Fibroblast of lung (primary cell): ENCODE data around the gene UNKL. TPM values are rescaled to one million over a fixed set of nuclear protein-coding genes. Genes with fewer than 3 reads are reported as not detected.

Experiments
- DNase-seq, 2 donors: peaks; one replicate each; pipeline versions ENCODE4 v3.0.0 to v3.0.0-alpha.2; 2010; ENCODE audit warnings: low read depth in 2 of 2
- H2AFZ ChIP-seq: 2 replicates; pipeline ENCODE4 v1.5.1; 2012; ENCODE audit warnings: low read length, control low read depth, inconsistent platforms
- H3K27ac ChIP-seq: 2 replicates; pipeline ENCODE4 v1.5.1; 2011; ENCODE audit warnings: low read length, control low read depth; ENCODE audit not compliant: insufficient read depth
- H3K27me3 ChIP-seq: 2 replicates; pipeline ENCODE4 v1.5.1; 2011; ENCODE audit warnings: mild to moderate bottlenecking, low read length; ENCODE audit not compliant: control insufficient read depth, insufficient read depth
- H3K36me3 ChIP-seq: 2 replicates; pipeline ENCODE4 v1.5.1; 2011; ENCODE audit warnings: low read length; ENCODE audit not compliant: control insufficient read depth, insufficient read depth
- H3K4me1 ChIP-seq: 2 replicates; pipeline ENCODE4 v1.5.1; 2011; ENCODE audit warnings: low read length; ENCODE audit not compliant: control insufficient read depth, insufficient read depth; ENCODE audit errors: extremely low read depth
- H3K4me2 ChIP-seq: 2 replicates; pipeline ENCODE4 v1.5.1; 2011; ENCODE audit warnings: low read length, control low read depth; ENCODE audit not compliant: insufficient read depth; ENCODE audit errors: extremely low read depth
- H3K4me3 ChIP-seq, 4 experiments: fragments of 200-600 bp in 1 of 4; sonication (generic) in 1 of 4; replicated peaks in 1 of 4; 2 replicates each; pipeline ENCODE4 v1.5.1; 2011 to 2016; ENCODE audit warnings: low read length in 4 of 4, low read depth in 3 of 4, mild to moderate bottlenecking in 3 of 4, control low read depth in 2 of 4, inconsistent platforms in 1 of 4, mixed read lengths in 1 of 4; ENCODE audit not compliant: insufficient read depth in 1 of 4; ENCODE audit errors: control extremely low read depth in 1 of 4
- H3K79me2 ChIP-seq: 2 replicates; pipeline ENCODE4 v1.5.1; 2012; ENCODE audit warnings: mild to moderate bottlenecking, low read length, inconsistent platforms; ENCODE audit not compliant: control insufficient read depth, insufficient read depth
- H3K9ac ChIP-seq: 2 replicates; pipeline ENCODE4 v1.5.1; 2011; ENCODE audit warnings: mild to moderate bottlenecking, low read length, control low read depth; ENCODE audit not compliant: insufficient read depth
- H3K9me3 ChIP-seq: 2 replicates; pipeline ENCODE4 v1.5.1; 2012; ENCODE audit warnings: low read depth, low read length; ENCODE audit not compliant: control insufficient read depth, insufficient read depth
- H4K20me1 ChIP-seq: 2 replicates; pipeline ENCODE4 v1.5.1; 2011; ENCODE audit warnings: low read length; ENCODE audit not compliant: control insufficient read depth, insufficient read depth; ENCODE audit errors: extremely low read depth
- EZH2 ChIP-seq: IDR thresholded peaks from 2 replicates; pipeline ENCODE4 v1.5.1; 2012; ENCODE audit warnings: low read length, control low read depth, mild to moderate bottlenecking; ENCODE audit errors: missing control alignments
- polyA plus RNA-seq, 2 donors: library from polyadenylated mRNA; depleted of rRNA in 1 of 2; stranded (reverse) in 1 of 2; unstranded in 1 of 2; fragments of >200 nt; gene quantifications; 2 replicates each; pipeline ENCODE4 v1.2.1, GENCODE V29; 2011 to 2012; ENCODE audit warnings: missing spikeins in 1 of 2
- total RNA-seq: library from RNA; depleted of rRNA; stranded (reverse); fragments of >200 nt; gene quantifications from 2 replicates; pipeline ENCODE4 v1.2.1, GENCODE V29; 2014
- TF ChIP-seq, protein P1 (sequence below), 2 donors: IDR thresholded peaks in 1 of 2; conservative IDR thresholded peaks in 1 of 2; 1 replicate in 1 of 2; 2 replicates in 1 of 2; pipeline ENCODE4 v1.5.1; 2011 to 2012; ENCODE audit warnings: low read length in 2 of 2, control low read depth in 1 of 2, inconsistent platforms in 1 of 2, low read depth in 1 of 2, mild to moderate bottlenecking in 1 of 2

Gene UNKL
- total and polyA plus RNA-seq, 2 donors (not counting 1 experiment from before 2014, with no cell fraction given), result 4.3 to 6.3 TPM

DNA sequence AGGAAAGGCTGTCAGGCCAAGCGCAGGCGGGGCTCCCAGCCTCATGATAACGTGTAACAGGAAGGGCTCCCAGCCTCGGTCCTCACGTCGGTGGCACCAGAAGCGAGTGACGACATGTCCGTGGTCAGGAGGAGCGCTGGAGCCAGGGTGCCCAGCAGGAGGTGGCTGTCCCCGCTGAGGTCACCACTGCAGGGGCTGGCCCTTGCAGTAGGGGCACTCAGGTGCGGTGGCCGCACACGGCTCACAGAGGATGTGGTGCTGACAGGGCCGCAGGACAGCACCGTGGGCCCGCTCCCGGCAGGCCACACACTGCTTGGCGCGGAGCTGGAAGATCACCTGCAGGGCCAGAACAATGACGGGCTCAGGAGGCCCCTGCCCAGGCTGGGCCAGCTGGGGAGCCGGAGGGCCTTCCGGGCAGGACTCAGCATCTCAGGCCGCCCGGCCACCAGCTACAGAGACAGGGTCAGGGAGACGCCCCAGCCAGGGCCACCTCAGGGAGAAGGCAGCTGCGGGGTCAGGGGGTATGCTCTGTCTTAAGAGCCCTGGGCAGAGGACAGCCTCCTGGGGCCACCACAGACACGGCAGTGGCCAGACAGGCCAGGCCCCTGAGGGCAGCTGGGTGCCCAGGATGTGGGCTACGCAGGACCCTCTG is 48.3 kb downstream of the UNKL start:
- TF ChIP-seq, protein P1, sequence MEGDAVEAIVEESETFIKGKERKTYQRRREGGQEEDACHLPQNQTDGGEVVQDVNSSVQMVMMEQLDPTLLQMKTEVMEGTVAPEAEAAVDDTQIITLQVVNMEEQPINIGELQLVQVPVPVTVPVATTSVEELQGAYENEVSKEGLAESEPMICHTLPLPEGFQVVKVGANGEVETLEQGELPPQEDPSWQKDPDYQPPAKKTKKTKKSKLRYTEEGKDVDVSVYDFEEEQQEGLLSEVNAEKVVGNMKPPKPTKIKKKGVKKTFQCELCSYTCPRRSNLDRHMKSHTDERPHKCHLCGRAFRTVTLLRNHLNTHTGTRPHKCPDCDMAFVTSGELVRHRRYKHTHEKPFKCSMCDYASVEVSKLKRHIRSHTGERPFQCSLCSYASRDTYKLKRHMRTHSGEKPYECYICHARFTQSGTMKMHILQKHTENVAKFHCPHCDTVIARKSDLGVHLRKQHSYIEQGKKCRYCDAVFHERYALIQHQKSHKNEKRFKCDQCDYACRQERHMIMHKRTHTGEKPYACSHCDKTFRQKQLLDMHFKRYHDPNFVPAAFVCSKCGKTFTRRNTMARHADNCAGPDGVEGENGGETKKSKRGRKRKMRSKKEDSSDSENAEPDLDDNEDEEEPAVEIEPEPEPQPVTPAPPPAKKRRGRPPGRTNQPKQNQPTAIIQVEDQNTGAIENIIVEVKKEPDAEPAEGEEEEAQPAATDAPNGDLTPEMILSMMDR (conservative IDR thresholded peaks at IDR 0.05 in 1 of 2, IDR thresholded peaks at IDR 0.05 in 1 of 2; ENCODE audit: low read depth in 1 of 2, low read length in 2 of 2), result no peak
- TF ChIP-seq EZH2, result no peak
- Histone ChIP-seq H3K27me3 (no peaks in the 10 kb centered on the region), H4K20me1 (no peaks in the 10 kb centered on the region), H3K4me1 (no peaks in the 10 kb centered on the region), H3K9ac (no peak overlapping the region), H3K4me2 (no peak overlapping the region), H3K27ac (no peak overlapping the region), H2AFZ (no peak overlapping the region), H3K4me3 (no peak overlapping the region), H3K9me3 (no peaks in the 10 kb centered on the region), H3K79me2 (no peaks in the 10 kb centered on the region), H3K36me3 (peaks cover 26% of the 10 kb centered on the region)
- no peak for DNase-seq

DNA sequence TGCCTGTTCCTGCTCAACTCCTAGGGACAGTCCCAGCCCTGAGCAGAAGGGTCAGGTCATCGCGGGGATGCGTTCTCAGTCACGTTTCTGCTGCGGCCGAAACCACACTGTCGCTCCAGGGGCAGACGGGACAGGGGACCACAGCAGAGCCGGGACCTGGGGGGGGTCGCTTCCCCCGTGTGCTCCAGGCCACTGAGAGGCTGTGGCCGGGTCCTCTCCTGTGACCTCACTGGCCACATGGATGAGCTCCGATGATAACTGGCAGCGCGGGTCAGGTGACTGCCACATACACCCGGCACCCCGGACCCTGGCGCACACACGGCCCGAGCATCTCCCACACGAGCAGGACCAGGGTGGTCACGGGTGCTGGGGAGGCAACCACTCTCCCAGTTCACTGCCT is 50.0 kb downstream of the UNKL start:
- Histone ChIP-seq H3K4me1 (no peaks in the 10 kb centered on the region), H3K27me3 (no peaks in the 10 kb centered on the region), H3K9ac (no peak overlapping the region), H3K36me3 (peaks cover 24% of the 10 kb centered on the region), H3K79me2 (no peaks in the 10 kb centered on the region), H4K20me1 (no peaks in the 10 kb centered on the region), H3K9me3 (no peaks in the 10 kb centered on the region), H2AFZ (no peak overlapping the region), H3K27ac (no peak overlapping the region), H3K4me3 (no peak overlapping the region), H3K4me2 (no peak overlapping the region)
- DNase-seq, result no peak
- TF ChIP-seq EZH2, result no peak
- TF ChIP-seq, protein P1 (conservative IDR thresholded peaks at IDR 0.05 in 1 of 2, IDR thresholded peaks at IDR 0.05 in 1 of 2; ENCODE audit: low read depth in 1 of 2, low read length in 2 of 2), result no peak

DNA sequence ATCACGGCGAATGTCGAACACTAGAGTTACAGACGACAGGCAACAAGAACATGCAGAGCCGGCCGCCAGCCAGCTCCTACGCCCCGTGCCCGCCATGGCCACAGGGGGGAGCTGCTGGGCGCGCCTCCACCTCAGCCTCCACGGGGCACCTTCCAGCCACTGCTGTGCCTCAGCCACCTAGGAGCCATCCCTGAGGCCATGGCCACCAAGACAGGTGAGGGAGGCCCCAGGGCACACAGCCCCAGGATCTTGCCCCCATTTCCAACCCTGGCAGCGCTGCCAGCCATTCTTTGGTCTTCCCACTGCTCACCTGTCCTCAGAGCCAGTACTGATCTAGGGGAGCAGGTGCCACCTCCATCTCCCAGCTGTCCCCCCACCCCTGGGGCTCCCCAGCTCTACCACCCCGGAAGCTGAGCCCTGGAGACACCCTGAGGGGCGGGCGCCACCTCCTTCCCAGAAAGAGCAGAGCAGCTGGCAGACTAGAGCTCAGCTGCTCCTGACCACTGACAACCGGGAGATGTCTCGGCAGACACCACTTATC is 50.9 kb downstream of the UNKL start:
- H3K27ac ChIP-seq, result no peak overlapping the region
- H3K79me2 ChIP-seq, result no peaks in the 10 kb centered on the region
- no peak overlapping the region for H3K4me2 ChIP-seq
- TF ChIP-seq EZH2, result no peak
- TF ChIP-seq, protein P1 (conservative IDR thresholded peaks at IDR 0.05 in 1 of 2, IDR thresholded peaks at IDR 0.05 in 1 of 2; ENCODE audit: low read depth in 1 of 2, low read length in 2 of 2), result peak; percentile 47 to 63
- peaks cover 24% of the 10 kb centered on the region for H3K36me3 ChIP-seq
- no peak overlapping the region for H2AFZ ChIP-seq
- H4K20me1 ChIP-seq, result no peaks in the 10 kb centered on the region
- DNase-seq, result peak; percentile 13 to 16
- no peak overlapping the region for H3K4me3 ChIP-seq
- H3K27me3 ChIP-seq, result no peaks in the 10 kb centered on the region
- H3K4me1 ChIP-seq, result no peaks in the 10 kb centered on the region
- no peaks in the 10 kb centered on the region for H3K9me3 ChIP-seq
- no peak overlapping the region for H3K9ac ChIP-seq
